ENCODE results near the gene ANXA6.
A peak's percentile ranks its signal among the peaks of the same experiment; 100 is the strongest.

The ANXA6 gene

GRCh38 chr5:151132963-151133362, 24.6 kb downstream of the ANXA6 start:
- H3K4me3 ChIP-seq (replicated peaks; ENCODE audit: low read depth, low read length): no peak overlapping the region
- no peak for TF ChIP-seq CTCF (IDR thresholded peaks at IDR 0.05; ENCODE audit: low read depth, low read length, missing control alignments)
- DNase-seq (ENCODE audit: extremely low read depth, low read depth): no peak

GRCh38 chr5:151130922-151131891, 26.4 kb downstream of the ANXA6 start:
- DNase-seq (ENCODE audit: extremely low read depth, low read depth): no peak
- no peak overlapping the region for H3K4me3 ChIP-seq (replicated peaks; ENCODE audit: low read depth, low read length)
- TF ChIP-seq CTCF (IDR thresholded peaks at IDR 0.05; ENCODE audit: low read depth, low read length, missing control alignments): no peak

GRCh38 chr5:151130235-151130921, 27.2 kb downstream of the ANXA6 start:
- TF ChIP-seq CTCF (IDR thresholded peaks at IDR 0.05; ENCODE audit: low read depth, low read length, missing control alignments): no peak
- H3K4me3 ChIP-seq (replicated peaks; ENCODE audit: low read depth, low read length): no peak overlapping the region
- no peak for DNase-seq (ENCODE audit: extremely low read depth, low read depth)

GRCh38 chr5:151128817-151129216, 28.8 kb downstream of the ANXA6 start:
- TF ChIP-seq CTCF (IDR thresholded peaks at IDR 0.05; ENCODE audit: low read depth, low read length, missing control alignments): no peak
- no peak overlapping the region for H3K4me3 ChIP-seq (replicated peaks; ENCODE audit: low read depth, low read length)
- no peak for DNase-seq (ENCODE audit: extremely low read depth, low read depth)

- no peak for DNase-seq (ENCODE audit: extremely low read depth, low read depth)
- TF ChIP-seq CTCF (IDR thresholded peaks at IDR 0.05; ENCODE audit: low read depth, low read length, missing control alignments): no peak
- no peak overlapping the region for H3K4me3 ChIP-seq (replicated peaks; ENCODE audit: low read depth, low read length)
Observed at GRCh38 chr5:151127926-151128325, 29.7 kb downstream of the ANXA6 start.

GRCh38 chr5:151126199-151126645, 31.4 kb downstream of the ANXA6 start:
- TF ChIP-seq CTCF (IDR thresholded peaks at IDR 0.05; ENCODE audit: low read depth, low read length, missing control alignments): peak; percentile 80
- peak; percentile 36 for DNase-seq (ENCODE audit: extremely low read depth, low read depth)
- no peak overlapping the region for H3K4me3 ChIP-seq (replicated peaks; ENCODE audit: low read depth, low read length)
